ENCODE results near the gene KCNK10. TPM values are rescaled to one million over a fixed set of nuclear protein-coding genes. Genes with fewer than 3 reads are reported as not detected.

Gene KCNK10
- total RNA-seq, 1 donor from 2014 or later = not detected

DNA sequence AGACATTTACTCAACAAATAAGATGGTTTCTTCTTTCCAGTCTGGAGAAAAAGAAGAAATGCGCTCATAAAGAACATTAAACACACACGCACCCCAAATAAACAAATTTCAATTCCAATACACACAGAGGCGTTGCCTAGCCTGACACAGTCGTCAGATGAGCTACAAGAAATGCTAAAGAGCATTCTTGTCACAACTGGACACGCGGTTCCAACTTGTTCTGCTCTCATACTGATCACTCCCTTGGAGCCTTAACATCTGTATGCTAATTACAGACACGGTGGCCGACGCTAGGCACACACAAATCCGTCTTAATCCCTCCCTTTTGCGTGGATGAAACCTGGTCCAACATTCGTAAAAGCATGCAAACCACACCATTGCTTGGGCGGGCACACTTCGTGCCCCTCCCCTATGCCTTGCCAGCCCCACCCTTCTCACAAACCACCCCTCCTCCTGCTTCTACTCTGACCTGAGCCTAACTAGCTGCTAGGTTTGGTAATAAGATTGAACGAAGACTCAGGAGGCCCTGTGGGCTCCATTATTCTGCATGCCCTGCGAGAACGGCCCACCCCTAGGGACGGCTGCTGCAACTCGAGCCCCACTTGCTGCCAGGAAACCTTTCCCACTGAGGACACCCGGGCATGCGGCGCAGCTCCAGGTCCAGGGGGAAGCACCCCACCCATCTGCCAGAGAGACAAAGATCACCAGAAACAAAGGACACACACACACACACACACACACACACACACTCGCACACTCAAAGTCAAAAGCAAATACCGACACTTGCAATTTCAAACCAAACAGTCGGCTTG is 1.2 kb downstream of the KCNK10 start:
- Mint-ChIP-seq H3K9me3 (no peaks in the 10 kb centered on the region), H3K27ac (no peak overlapping the region), H3K4me3 (no peak overlapping the region), H3K4me1 (peaks cover 3% of the 10 kb centered on the region), H3K27me3 (ENCODE audit: low read depth) (peaks cover 34% of the 10 kb centered on the region), H3K36me3 (no peaks in the 10 kb centered on the region)
- TF ChIP-seq, protein P1, sequence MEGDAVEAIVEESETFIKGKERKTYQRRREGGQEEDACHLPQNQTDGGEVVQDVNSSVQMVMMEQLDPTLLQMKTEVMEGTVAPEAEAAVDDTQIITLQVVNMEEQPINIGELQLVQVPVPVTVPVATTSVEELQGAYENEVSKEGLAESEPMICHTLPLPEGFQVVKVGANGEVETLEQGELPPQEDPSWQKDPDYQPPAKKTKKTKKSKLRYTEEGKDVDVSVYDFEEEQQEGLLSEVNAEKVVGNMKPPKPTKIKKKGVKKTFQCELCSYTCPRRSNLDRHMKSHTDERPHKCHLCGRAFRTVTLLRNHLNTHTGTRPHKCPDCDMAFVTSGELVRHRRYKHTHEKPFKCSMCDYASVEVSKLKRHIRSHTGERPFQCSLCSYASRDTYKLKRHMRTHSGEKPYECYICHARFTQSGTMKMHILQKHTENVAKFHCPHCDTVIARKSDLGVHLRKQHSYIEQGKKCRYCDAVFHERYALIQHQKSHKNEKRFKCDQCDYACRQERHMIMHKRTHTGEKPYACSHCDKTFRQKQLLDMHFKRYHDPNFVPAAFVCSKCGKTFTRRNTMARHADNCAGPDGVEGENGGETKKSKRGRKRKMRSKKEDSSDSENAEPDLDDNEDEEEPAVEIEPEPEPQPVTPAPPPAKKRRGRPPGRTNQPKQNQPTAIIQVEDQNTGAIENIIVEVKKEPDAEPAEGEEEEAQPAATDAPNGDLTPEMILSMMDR (IDR thresholded peaks at IDR 0.05; ENCODE audit: unreplicated experiment) = no peak
- no peak for DNase-seq (ENCODE audit: low spot score in 2 of 2, unreplicated experiment in 2 of 2)

- Mint-ChIP-seq H3K9me3 (no peaks in the 10 kb centered on the region), H3K4me1 (peaks cover 3% of the 10 kb centered on the region), H3K27me3 (ENCODE audit: low read depth) (peaks cover 7% of the 10 kb centered on the region), H3K36me3 (no peaks in the 10 kb centered on the region), H3K27ac (no peak overlapping the region), H3K4me3 (no peak overlapping the region)
- TF ChIP-seq, protein P1 (IDR thresholded peaks at IDR 0.05; ENCODE audit: unreplicated experiment) = no peak
- no peak for DNase-seq (ENCODE audit: low spot score in 2 of 2, unreplicated experiment in 2 of 2)
These were observed 4.7 kb downstream of the KCNK10 start for GRCh38 chr14:88318406-88318805.

DNA sequence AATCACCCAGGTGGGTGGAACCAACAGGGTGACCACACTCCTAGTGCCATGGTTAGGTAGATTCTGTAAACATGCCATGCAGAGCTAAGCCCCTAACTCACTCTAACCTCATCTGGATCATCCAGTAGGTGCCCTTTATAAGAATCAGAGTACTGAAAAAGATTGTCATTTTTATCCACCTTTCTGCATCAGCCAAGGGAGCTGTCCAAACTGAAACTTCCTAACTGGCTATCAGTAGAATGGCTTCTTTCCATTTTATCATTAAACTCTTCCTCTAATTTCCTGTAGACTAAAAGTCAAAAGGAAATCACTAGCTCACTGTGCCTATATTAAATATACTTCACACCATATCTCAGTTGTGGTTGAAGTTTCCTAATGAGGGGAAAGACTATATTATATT is 6.5 kb downstream of the KCNK10 start:
- H3K27ac Mint-ChIP-seq = no peak overlapping the region
- DNase-seq (ENCODE audit: low spot score in 2 of 2, unreplicated experiment in 2 of 2) = no peak
- peaks cover 7% of the 10 kb centered on the region for H3K27me3 Mint-ChIP-seq (ENCODE audit: low read depth)
- H3K36me3 Mint-ChIP-seq = no peaks in the 10 kb centered on the region
- TF ChIP-seq, protein P1 (IDR thresholded peaks at IDR 0.05; ENCODE audit: unreplicated experiment) = no peak
- H3K4me3 Mint-ChIP-seq = no peak overlapping the region
- no peaks in the 10 kb centered on the region for H3K4me1 Mint-ChIP-seq
- no peaks in the 10 kb centered on the region for H3K9me3 Mint-ChIP-seq

DNA sequence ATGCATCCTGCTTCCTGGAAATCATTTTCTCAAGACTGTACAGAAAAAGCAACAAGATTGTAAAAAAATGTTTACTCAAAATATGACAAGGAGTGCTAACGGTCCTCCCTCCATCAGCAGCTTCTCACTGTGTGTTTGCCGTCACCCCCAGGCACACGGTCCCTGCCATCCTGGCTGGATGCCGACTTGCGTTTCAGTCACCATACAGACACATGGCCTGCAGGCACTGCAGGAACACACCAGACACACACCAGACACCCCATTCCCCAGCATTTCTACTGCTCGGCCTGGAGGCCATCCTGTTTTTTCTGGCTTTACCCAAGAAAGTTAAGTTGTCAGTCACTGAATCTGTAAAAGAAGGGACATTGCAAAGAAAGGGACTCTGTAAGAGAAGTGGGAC is 10.8 kb downstream of the KCNK10 start:
- Mint-ChIP-seq H3K27me3 (ENCODE audit: low read depth) (peaks cover 15% of the 10 kb centered on the region), H3K4me1 (no peaks in the 10 kb centered on the region), H3K36me3 (no peaks in the 10 kb centered on the region), H3K27ac (no peak overlapping the region), H3K4me3 (no peak overlapping the region), H3K9me3 (no peaks in the 10 kb centered on the region)
- no peak for DNase-seq (ENCODE audit: low spot score in 2 of 2, unreplicated experiment in 2 of 2)
- TF ChIP-seq, protein P1 (IDR thresholded peaks at IDR 0.05; ENCODE audit: unreplicated experiment) = no peak

DNA sequence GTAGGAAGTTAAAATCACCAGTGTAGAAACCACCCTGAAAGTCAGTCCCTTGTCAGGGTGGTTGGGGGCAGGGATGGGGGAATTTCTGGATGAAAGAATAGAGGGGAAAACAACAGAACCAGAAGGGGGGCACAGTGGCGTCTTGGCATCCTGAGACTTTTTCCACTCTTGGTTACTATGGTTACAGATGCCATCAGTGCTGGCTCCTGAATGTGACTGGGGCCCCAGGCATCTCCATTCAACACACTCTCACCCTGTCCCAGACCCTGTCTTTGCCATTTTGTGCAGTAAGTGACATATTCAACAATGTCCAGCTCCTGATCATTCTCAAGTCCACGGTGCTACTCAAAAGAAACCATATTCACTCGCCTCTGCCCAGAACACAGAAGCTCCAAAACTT is 11.3 kb downstream of the KCNK10 start:
- H3K4me3 Mint-ChIP-seq = no peak overlapping the region
- no peaks in the 10 kb centered on the region for H3K4me1 Mint-ChIP-seq
- H3K27me3 Mint-ChIP-seq (ENCODE audit: low read depth) = peaks cover 15% of the 10 kb centered on the region
- H3K36me3 Mint-ChIP-seq = no peaks in the 10 kb centered on the region
- TF ChIP-seq, protein P1 (IDR thresholded peaks at IDR 0.05; ENCODE audit: unreplicated experiment) = no peak
- H3K9me3 Mint-ChIP-seq = no peaks in the 10 kb centered on the region
- H3K27ac Mint-ChIP-seq = no peak overlapping the region
- no peak for DNase-seq (ENCODE audit: low spot score in 2 of 2, unreplicated experiment in 2 of 2)

Data from mesothelial cell of epicardium (in vitro differentiated cells).